ENCODE results near the gene CLCNKA.
"Not testable (repeated sequence)": the region's sequence is repeated elsewhere in the genome, so short reads cannot be mapped to it uniquely, and the experiment has no call there.

The CLCNKA gene

DNA sequence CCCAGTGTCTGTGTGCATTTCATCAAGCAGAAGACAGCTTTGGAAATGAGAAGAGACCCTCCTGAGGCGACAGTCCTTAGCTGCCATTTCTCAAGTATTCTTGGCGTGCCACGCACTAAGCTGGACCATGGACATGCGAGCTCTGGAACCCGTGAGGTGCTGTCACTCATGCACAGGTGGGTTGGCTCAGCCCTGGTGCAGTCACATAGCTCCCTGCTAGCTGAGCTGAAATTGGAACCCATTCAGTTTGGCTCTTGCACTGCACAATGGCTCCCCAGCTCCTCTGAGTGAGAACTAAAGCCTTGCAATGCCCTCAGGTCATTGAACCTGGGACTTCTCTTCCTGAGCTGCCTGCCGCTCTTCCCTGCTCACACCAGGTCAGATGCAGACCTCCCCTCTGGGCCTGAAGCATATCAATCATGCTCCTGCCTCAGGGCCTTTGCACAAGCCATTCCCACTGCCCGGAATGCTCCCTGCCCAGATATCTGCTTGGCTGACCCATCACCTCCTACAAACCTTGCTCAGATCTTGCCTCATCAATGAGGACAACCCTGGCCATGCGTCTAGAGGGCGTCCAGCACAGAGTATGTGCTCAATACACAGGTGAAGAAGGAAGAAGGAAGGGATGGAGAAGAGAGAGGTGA lies 24.1 kb upstream of the CLCNKA start:
- no peak for DNase-seq

DNA sequence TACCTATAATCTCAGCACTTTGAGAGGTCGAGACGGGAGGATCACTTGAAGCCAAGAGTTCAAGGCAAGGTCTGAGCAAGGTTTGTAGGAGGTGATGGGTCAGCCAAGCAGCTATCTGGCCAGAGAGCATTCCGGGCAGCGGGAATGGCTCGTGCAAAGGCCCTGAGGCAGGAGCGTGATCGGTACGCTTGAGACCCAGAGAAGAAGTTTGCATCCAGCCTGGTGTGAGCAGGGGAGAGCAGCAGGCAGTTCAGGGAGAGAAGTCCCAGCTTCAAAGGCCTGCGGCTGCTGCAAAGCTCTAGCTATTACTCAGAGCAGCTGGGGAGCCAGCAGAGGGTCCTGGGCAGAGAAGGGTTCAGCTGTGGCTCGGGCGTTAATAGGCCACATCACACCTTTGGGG lies 22.9 kb upstream of the CLCNKA start:
- DNase-seq: no peak

DNA sequence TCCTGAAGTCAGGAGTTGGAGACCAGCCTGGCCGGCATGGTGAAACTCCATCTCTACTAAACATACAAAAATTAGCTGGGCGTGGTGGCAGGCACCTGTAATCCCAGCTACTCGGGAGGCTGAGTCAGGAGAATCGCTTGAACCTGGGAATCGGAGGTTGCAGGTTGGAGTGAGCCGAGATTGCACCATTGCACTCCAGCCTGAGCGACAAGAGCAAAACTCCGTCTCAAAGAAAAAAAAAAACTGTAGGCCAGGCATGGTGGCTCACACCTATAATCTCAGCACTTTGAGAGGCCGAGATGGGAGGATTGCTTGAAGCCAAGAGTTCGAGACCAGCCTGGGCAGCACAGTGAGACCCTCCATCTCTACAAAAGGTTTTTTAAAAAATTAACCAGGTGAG lies 20.6 kb upstream of the CLCNKA start:
- not testable (repeated sequence) for DNase-seq

DNA sequence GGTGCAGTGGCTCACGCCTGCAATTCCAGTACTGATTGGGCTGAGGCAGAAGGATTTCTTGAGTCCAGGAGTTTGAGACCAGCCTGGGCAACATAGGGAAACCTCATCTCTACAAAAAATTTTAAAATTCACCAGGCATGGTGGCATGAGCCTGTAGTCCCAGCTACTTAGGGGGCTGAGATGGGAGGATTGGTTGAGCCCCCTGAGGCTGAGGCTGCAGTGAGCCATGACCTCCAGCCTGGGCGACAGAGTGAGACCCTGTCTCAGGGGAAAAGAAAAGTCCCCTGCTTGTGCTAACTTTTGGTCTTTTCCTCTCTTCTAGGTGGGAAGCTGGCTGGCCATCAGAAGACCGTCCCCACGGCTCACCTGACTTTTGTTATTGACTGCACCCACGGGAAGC lies 16.2 kb upstream of the CLCNKA start:
- DNase-seq: no peak

DNA sequence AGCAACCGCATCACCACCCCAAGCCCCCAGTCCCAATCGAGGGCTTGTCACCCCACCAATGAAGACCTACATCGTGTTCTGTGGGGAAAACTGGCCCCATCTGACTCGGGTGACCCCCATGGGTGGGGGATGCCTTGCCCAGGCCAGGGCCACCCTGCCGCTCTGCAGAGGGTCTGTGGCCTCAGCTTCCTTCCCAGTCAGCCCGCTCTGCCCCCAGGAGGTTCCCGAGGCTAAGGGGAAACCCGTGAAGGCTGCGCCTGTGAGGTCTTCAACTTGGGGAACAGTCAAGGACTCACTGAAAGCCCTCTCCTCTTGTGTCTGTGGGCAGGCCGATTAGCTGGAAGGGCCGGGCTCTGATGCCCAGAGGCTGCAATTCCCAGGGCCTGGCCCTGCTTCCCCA lies 15.8 kb upstream of the CLCNKA start:
- DNase-seq: no peak

DNA sequence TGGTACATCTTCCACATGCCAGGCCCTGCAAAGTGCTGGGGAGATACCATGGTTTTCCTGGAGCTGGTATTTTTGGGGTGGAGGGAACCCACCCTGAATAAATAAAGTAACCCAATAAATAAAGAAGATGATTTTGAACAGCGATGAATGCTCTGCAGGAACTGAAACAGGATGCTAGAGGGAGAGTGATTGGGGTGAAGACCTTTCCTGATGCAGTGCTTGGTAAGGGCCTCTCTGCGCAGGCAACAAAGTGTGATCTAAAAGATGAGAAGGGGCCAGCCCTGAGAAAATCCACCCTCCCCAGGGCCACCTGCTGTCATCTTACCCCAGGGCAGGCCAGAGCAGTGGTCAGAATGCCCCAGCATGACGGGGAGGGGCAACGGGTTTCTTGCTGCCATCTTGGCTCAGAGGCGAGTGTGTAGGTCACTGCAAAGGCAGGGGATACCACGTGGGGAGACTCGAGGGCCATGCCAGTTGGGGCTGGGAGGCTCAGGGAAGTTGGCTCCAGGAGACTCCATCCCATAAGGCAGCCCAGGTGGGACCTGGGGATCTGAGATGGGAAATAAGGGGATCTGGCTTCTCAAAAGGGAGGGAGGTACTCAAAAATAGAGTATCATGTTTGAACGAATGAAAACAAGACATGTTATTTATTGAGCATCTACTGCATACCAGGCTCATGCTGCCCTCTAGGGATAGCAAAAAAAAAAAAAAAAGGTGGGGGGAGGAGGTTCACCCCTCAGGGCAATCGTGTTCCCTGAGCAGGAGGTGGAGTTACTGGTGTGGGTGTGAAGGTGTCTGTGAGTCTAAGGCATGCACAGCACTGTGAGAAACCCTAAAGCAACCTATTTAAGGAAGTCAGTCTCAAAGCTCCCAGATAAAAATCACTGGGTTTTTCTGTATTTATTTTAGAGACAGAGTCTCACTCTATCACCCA lies 15.0 kb upstream of the CLCNKA start:
- DNase-seq: peak; percentile 44

DNA sequence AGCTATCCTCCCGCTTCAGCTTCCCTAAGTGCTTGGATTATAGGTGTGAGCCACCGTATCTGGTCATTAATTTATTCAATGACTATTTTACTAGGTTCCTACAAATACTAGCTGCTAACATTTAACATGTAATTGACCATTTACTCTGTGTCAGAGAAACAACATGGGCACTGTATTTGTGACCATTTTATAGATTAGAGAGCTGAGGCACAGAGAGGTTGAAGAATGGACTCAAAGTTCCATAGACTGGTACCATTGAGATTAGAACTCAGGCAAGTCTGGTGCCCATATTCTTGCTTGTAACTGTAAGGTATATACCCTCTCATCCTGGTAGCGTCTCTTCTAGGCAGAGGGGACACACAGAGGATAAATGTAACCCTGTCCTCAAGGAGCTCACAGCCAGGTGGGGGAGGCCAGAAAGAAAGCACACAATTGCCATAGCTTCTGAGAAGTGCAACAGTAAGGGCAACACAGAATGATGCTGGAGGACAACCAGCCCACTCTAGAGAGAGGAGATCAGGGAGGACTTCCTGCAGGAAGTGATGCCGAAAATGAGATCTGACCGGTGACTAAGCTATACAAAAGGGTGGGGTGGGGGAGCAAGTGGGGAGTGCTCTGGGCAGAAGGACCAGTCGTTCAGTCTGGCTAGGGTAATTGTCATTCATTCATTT lies 14.0 kb upstream of the CLCNKA start:
- DNase-seq: no peak

GRCh38 chr1:16009030-16009460 lies 12.8 kb upstream of the CLCNKA start:
- DNase-seq: peak; percentile 81

- no peak for DNase-seq
These were observed 12.2 kb upstream of the CLCNKA start for GRCh38 chr1:16009678-16010077.

GRCh38 chr1:16010837-16011236 lies 11.0 kb upstream of the CLCNKA start:
- DNase-seq: no peak

- DNase-seq: no peak
These were observed 9.8 kb upstream of the CLCNKA start for GRCh38 chr1:16011936-16012589.

- peak; percentile 95 for DNase-seq
These were observed 9.1 kb upstream of the CLCNKA start for GRCh38 chr1:16012590-16013219.

DNA sequence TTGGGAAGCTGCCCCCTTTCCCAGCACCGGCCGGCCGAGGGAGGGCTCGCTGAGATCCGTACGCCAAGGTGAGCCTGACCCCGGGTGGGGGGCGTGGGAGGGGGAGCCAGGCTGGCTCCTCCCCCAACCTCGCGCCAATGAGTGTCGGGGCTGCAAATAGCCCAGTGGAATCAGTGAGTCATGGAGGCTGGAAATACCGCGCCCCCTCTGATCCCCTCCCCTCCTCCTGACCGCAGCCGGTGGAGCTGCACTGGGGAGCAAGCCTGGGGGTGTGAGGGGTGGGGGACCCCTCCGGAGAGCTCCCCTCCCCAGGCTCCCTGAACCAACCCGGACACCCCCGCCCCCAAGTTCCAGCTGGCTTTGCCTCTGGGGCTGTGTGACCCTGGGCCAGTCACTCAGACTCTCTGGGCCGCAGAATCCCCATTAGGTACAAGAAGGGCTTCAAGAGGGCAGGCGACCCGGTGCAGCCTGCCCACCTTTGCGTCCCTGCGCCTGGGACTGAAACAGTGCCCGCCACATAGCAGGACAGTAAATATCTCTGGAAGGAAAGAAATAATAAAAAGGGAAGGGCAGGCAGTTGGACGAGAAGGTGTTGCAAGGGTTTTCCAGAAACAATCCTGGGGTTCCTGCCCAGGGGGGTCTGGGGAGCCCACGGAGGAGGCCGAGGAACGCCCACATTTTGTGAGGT lies 8.5 kb upstream of the CLCNKA start:
- DNase-seq: peak; percentile 86

DNA sequence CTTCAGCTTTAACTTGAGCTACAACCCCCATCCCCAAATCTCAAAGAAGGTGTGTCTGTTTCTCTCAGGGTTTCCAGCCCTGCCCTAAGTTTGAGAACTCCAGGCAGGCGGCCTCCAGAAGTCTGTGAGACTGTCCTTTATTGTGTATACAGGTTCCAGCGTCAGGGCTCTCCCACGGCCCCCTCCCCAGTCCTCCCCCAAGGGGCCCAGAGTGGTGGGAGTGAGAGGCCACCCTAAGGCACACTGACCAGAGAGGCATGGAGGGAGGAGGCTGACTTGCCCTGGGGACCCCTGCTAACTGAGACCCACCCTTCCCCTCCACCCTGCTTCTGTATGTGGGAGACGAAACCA lies 8.0 kb upstream of the CLCNKA start:
- DNase-seq: no peak

GRCh38 chr1:16014509-16015482 lies 7.0 kb upstream of the CLCNKA start:
- DNase-seq: peak; percentile 85

GRCh38 chr1:16015491-16015890 lies 6.3 kb upstream of the CLCNKA start:
- DNase-seq: no peak

- DNase-seq: no peak
These were observed 5.6 kb upstream of the CLCNKA start for GRCh38 chr1:16015960-16016901.

DNA sequence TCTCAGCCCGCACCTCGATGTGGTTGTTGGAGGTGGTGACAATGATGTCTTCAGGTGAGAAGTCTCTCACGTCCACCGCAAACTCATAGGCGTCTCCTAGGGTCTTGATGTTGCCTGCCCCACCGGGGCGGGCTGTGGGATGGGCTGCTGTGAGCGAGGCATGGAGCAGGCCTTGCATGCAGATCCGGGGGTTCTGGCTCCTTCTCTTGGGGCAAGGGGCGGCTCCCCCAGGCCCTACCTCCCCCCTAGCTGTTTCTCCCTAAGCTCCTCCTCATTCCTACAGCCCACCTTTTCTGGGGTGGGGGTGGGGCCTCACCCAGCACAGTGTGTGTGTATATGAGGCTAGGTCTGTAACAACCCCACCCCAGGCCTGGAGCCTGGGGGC lies 4.8 kb upstream of the CLCNKA start:
- DNase-seq: no peak

- peak; percentile 78 for DNase-seq
These were observed 4.2 kb upstream of the CLCNKA start, which contains the start of gene HSPB7 for GRCh38 chr1:16017461-16018303. Gene HSPB7 (minus strand): TSS chr1:16018043. CDS start chr1:16017963, 80 bp downstream.
